ENCODE results near the gene TRIM65.
"Not testable (repeated sequence)": the region's sequence is repeated elsewhere in the genome, so short reads cannot be mapped to it uniquely, and the experiment has no call there.

TRIM65 gene

DNA sequence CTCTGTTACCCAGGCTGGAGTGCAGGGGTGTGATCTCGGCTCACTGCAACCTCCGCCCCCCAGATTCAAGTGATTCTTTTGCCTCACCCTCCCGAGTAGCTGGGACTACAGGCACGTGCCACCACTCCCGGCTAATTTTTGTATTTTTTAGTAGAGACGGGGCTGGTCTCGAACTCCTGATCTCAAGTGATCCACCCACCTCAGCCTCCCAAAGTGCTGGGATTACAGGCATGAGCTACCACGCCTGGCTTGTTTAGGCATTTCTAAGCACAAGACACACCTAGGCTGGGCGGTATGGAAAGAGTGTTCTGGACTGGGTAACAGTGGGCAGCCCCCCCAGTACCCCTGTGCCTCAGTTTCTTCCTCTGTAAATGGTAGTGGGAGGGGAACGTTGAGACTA is 26.5 kb downstream of the TRIM65 start:
- Histone ChIP-seq H3K18ac (ENCODE audit: low read depth in 1 of 2, low read length in 2 of 2) (peak overlapping the region; percentile 93 to 94), H2BK15ac (ENCODE audit: low read depth, poor library complexity, severe bottlenecking) (peak overlapping the region; percentile 93), H3K4me3 (ENCODE audit: insufficient read depth in 1 of 2, low read depth in 1 of 2, low read length in 2 of 2) (peak overlapping the region in 1 of 2 experiments; percentile 68), H3K9ac (ENCODE audit: low read length) (peak overlapping the region; percentile 88), H4K91ac (ENCODE audit: low read length) (peak overlapping the region; percentile 66), H3K36me3 (ENCODE audit: control insufficient read depth in 1 of 2, insufficient read depth in 2 of 2, low read depth in 1 of 2, low read length in 2 of 2) (peaks cover 12 to 18% of the 10 kb centered on the region in 2 experiments), H4K8ac (ENCODE audit: low read length) (peak overlapping the region; percentile 84), H3K4me1 (ENCODE audit: control insufficient read depth, insufficient read depth, low read depth, low read length) (peaks cover 18% of the 10 kb centered on the region), H2BK12ac (ENCODE audit: low read length in 2 of 2) (peak overlapping the region; percentile 64 to 92), H3K4ac (ENCODE audit: low read depth in 1 of 2, low read length in 2 of 2) (peak overlapping the region in 1 of 2 experiments; percentile 86)
- not testable (repeated sequence) for H2AFZ ChIP-seq (ENCODE audit: low read depth, low read length); H3K27ac ChIP-seq (ENCODE audit: low read length, poor library complexity, severe bottlenecking); H2BK5ac ChIP-seq (ENCODE audit: low read depth, low read length, poor library complexity, severe bottlenecking); H3K9me3 ChIP-seq (ENCODE audit: control insufficient read depth, low read length); H3K23ac ChIP-seq (ENCODE audit: low read length in 2 of 2); H3K14ac ChIP-seq (ENCODE audit: low read length in 2 of 2); DNase-seq; H2AK5ac ChIP-seq (ENCODE audit: low read length, severe bottlenecking); H3K27me3 ChIP-seq (ENCODE audit: control insufficient read depth in 1 of 2, insufficient read depth in 1 of 2, low read length in 2 of 2); H3K79me1 ChIP-seq (replicated peaks; ENCODE audit: low read length, poor library complexity, severe bottlenecking); H2BK120ac ChIP-seq (ENCODE audit: low read depth, low read length); H3K4me2 ChIP-seq (ENCODE audit: low read length, poor library complexity, severe bottlenecking)
- WGBS = 98% methylated on average over 8 of the region's 10 CpGs

DNA sequence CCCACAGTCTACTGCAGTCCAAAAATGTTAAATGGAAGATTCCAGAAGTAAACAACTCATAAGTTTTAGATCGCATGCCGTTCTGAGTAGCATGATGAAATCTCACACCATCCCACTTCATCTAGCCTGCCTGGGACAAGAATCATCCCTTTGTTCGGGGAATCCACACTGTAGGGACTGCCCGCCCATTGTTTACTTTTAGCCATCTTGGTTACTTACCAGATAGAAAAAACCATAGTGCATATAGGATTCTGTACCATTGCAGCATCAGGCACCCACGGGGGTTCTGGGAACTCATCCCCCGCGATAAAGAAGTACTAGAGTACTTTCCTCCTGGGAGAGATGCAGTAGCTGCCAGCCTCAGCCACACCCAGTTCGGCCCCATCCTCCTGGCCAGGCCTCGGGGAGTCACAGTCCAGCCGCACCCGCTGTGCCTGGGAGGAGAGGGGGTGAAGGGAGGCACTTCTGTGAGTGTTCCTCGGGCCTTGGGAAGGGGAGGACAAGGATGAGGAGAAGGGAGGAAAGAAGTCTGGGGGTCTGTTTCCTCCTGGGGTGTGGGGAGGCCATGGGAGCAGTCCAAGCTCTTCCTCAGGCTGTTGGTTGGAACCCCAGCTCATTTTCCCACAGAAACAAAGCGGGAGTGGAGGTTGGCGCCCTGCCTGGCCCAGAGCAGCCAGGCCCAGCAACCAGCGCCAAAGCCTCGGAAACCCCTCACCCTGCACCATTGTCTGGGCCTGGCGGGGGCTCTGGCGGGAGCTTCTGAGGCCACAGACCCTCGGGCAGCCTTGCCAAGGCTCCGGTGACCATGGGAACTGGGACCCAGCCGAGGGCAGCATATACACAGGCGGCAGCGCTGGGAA is 27.2 kb downstream of the TRIM65 start:
- Histone ChIP-seq H3K9me3 (ENCODE audit: control insufficient read depth, low read length) (no peaks in the 10 kb centered on the region), H2AFZ (ENCODE audit: low read depth, low read length) (no peak overlapping the region), H3K27me3 (ENCODE audit: control insufficient read depth in 1 of 2, insufficient read depth in 1 of 2, low read length in 2 of 2) (no peaks in the 10 kb centered on the region), H2BK5ac (ENCODE audit: low read depth, low read length, poor library complexity, severe bottlenecking) (no peak overlapping the region), H2BK15ac (ENCODE audit: low read depth, poor library complexity, severe bottlenecking) (peak overlapping the region; percentile 78), H3K14ac (ENCODE audit: low read length in 2 of 2) (peak overlapping the region in 1 of 2 experiments; percentile 37), H2BK12ac (ENCODE audit: low read length in 2 of 2) (peak overlapping the region; percentile 87 to 92), H3K4ac (ENCODE audit: low read depth in 1 of 2, low read length in 2 of 2) (peak overlapping the region; percentile 42 to 99), H3K4me2 (ENCODE audit: low read length, poor library complexity, severe bottlenecking) (no peak overlapping the region), H3K4me3 (ENCODE audit: insufficient read depth in 1 of 2, low read depth in 1 of 2, low read length in 2 of 2) (peak overlapping the region in 1 of 2 experiments; percentile 68), H3K23ac (ENCODE audit: low read length in 2 of 2) (no peak overlapping the region), H4K91ac (ENCODE audit: low read length) (peak overlapping the region; percentile 95), H3K4me1 (ENCODE audit: control insufficient read depth, insufficient read depth, low read depth, low read length) (peaks cover 17% of the 10 kb centered on the region), H2AK5ac (ENCODE audit: low read length, severe bottlenecking) (peak overlapping the region; percentile 8), H3K9ac (ENCODE audit: low read length) (peak overlapping the region; percentile 88), H3K36me3 (ENCODE audit: control insufficient read depth in 1 of 2, insufficient read depth in 2 of 2, low read depth in 1 of 2, low read length in 2 of 2) (peaks cover 5 to 11% of the 10 kb centered on the region in 2 experiments), H3K79me1 (replicated peaks; ENCODE audit: low read length, poor library complexity, severe bottlenecking) (peaks cover 5% of the 10 kb centered on the region), H3K18ac (ENCODE audit: low read depth in 1 of 2, low read length in 2 of 2) (peak overlapping the region; percentile 93 to 94), H3K27ac (ENCODE audit: low read length, poor library complexity, severe bottlenecking) (no peak overlapping the region), H2BK120ac (ENCODE audit: low read depth, low read length) (peak overlapping the region; percentile 98), H4K8ac (ENCODE audit: low read length) (peak overlapping the region; percentile 93)
- DNase-seq = peak; percentile 92
- 76% methylated on average over 23 of the region's 23 CpGs for WGBS

DNA sequence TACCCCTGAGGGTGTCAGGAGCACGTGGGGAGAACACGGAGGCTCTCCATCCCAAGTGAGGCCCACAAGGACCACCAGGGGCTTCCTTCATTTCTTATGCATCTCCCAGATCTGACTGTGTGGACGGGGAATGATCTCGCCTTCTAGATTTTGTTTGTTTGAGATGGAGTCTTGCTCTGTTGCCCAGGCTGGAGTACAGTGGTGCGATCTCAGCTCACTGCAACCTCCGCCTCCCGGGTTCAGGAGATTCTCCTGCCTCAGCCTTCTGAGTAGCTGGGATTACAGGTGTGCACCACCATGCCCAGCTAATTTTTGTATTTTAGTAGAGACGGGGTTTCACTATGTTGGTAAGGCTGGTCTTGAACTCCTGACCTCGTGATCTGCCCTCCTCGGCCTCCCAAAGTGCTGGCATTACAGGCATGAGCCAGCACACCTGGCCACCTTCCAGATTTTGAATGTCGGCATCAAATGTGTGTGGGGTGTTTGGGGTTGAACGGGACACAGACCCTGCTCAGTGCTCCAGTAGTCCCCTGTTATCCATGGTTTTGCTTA is 27.9 kb downstream of the TRIM65 start:
- Histone ChIP-seq H2BK120ac (ENCODE audit: low read depth, low read length) (peak overlapping the region; percentile 98), H3K4me3 (ENCODE audit: insufficient read depth in 1 of 2, low read depth in 1 of 2, low read length in 2 of 2) (peak overlapping the region in 1 of 2 experiments; percentile 68), H4K8ac (ENCODE audit: low read length) (peak overlapping the region; percentile 66), H3K4me1 (ENCODE audit: control insufficient read depth, insufficient read depth, low read depth, low read length) (peaks cover 21% of the 10 kb centered on the region), H3K9ac (ENCODE audit: low read length) (peak overlapping the region; percentile 88), H4K91ac (ENCODE audit: low read length) (peak overlapping the region; percentile 18), H3K4ac (ENCODE audit: low read depth in 1 of 2, low read length in 2 of 2) (peak overlapping the region in 1 of 2 experiments; percentile 11), H3K18ac (ENCODE audit: low read depth in 1 of 2, low read length in 2 of 2) (peak overlapping the region in 1 of 2 experiments; percentile 37), H2BK12ac (ENCODE audit: low read length in 2 of 2) (peak overlapping the region in 1 of 2 experiments; percentile 87)
- not testable (repeated sequence) for H3K36me3 ChIP-seq (ENCODE audit: control insufficient read depth in 1 of 2, insufficient read depth in 2 of 2, low read depth in 1 of 2, low read length in 2 of 2); H3K27me3 ChIP-seq (ENCODE audit: control insufficient read depth in 1 of 2, insufficient read depth in 1 of 2, low read length in 2 of 2); DNase-seq; H2BK5ac ChIP-seq (ENCODE audit: low read depth, low read length, poor library complexity, severe bottlenecking); H3K23ac ChIP-seq (ENCODE audit: low read length in 2 of 2); H2AK5ac ChIP-seq (ENCODE audit: low read length, severe bottlenecking); H3K9me3 ChIP-seq (ENCODE audit: control insufficient read depth, low read length); H3K14ac ChIP-seq (ENCODE audit: low read length in 2 of 2); H2AFZ ChIP-seq (ENCODE audit: low read depth, low read length); H3K27ac ChIP-seq (ENCODE audit: low read length, poor library complexity, severe bottlenecking); H3K79me1 ChIP-seq (replicated peaks; ENCODE audit: low read length, poor library complexity, severe bottlenecking); H2BK15ac ChIP-seq (ENCODE audit: low read depth, poor library complexity, severe bottlenecking); H3K4me2 ChIP-seq (ENCODE audit: low read length, poor library complexity, severe bottlenecking)
- WGBS = 96% methylated on average over 12 of the region's 12 CpGs
